Common myeloid progenitor, CD34-positive (primary cell): ENCODE data around the gene RAB31.
"Not testable (repeated sequence)": the region's sequence is repeated elsewhere in the genome, so short reads cannot be mapped to it uniquely, and the experiment has no call there.

Experiments
- CTCF ChIA-PET: fragments of 350-600 bp; sonication (Branson Sonifier 250); formaldehyde crosslinking; loops from one replicate; lab custom pipeline; 2021; ENCODE audit warnings: antibody characterized with exemption; lab: Charles Lee
- POLR2A ChIA-PET: fragments of 350-600 bp; sonication (Branson Sonifier 250); formaldehyde crosslinking; loops from one replicate; lab custom pipeline; 2021; ENCODE audit warnings: antibody characterized with exemption; lab: Charles Lee
- DNase-seq, 3 donors: peaks; one replicate each; pipeline versions ENCODE4 v3.0.0 to v3.0.0-alpha.2; 2013
- H3K27ac ChIP-seq, 2 experiments: 1 replicate in 1 of 2; 2 replicates in 1 of 2; pipeline ENCODE4 v1.7.0; 2013; ENCODE audit warnings: inconsistent platforms in 2 of 2, low read length in 2 of 2, mild to moderate bottlenecking in 2 of 2, low read depth in 1 of 2, moderate library complexity in 1 of 2; ENCODE audit not compliant: severe bottlenecking in 2 of 2, insufficient read depth in 1 of 2, poor library complexity in 1 of 2
- H3K27me3 ChIP-seq, 5 experiments: replicated peaks in 2 of 5; 1 replicate in 3 of 5; 2 replicates in 2 of 5; pipeline versions ENCODE4 v1.6.1 to v1.7.0; 2013; ENCODE audit warnings: low read length in 4 of 5, mild to moderate bottlenecking in 2 of 5, moderate library complexity in 2 of 5, inconsistent platforms in 1 of 5; ENCODE audit not compliant: insufficient read depth in 5 of 5, control insufficient read depth in 4 of 5
- H3K36me3 ChIP-seq, 4 experiments: 1 replicate in 2 of 4; 2 replicates in 2 of 4; pipeline versions ENCODE4 v1.6.1 to v1.7.0; 2013; ENCODE audit warnings: low read length in 3 of 4, control low read depth in 1 of 4, mild to moderate bottlenecking in 1 of 4; ENCODE audit not compliant: control insufficient read depth in 4 of 4, insufficient read depth in 4 of 4
- H3K4me1 ChIP-seq, 4 experiments: 1 replicate in 3 of 4; 2 replicates in 1 of 4; pipeline versions ENCODE4 v1.6.1 to v1.7.1; 2013; ENCODE audit warnings: low read length in 3 of 4, mild to moderate bottlenecking in 3 of 4, control low read depth in 1 of 4, inconsistent platforms in 1 of 4, moderate library complexity in 1 of 4; ENCODE audit not compliant: control insufficient read depth in 4 of 4, insufficient read depth in 4 of 4; ENCODE audit errors: control extremely low read depth in 1 of 4
- H3K4me3 ChIP-seq, 7 experiments: 1 replicate in 4 of 7; 2 replicates in 3 of 7; pipeline versions ENCODE4 v1.5.1 to v1.7.0; 2013; ENCODE audit warnings: mild to moderate bottlenecking in 7 of 7, low read length in 6 of 7, moderate library complexity in 6 of 7, inconsistent platforms in 2 of 7, low read depth in 2 of 7, control low read depth in 1 of 7; ENCODE audit not compliant: insufficient read depth in 4 of 7, control insufficient read depth in 1 of 7; ENCODE audit errors: extremely low read depth in 1 of 7
- H3K9me3 ChIP-seq, 5 experiments: 1 replicate in 4 of 5; 2 replicates in 1 of 5; pipeline versions ENCODE4 v1.6.1 to v1.7.1; 2013; ENCODE audit warnings: low read length in 4 of 5, mild to moderate bottlenecking in 2 of 5, inconsistent platforms in 1 of 5, low read depth in 1 of 5, moderate library complexity in 1 of 5; ENCODE audit not compliant: control insufficient read depth in 4 of 5, insufficient read depth in 2 of 5; ENCODE audit errors: control extremely low read depth in 1 of 5
- WGBS: methylation state at CpG from one replicate; pipeline ENCODE4 v1.1.5; 2013; ENCODE audit not compliant: insufficient coverage; 5-methylcytosine and 5-hydroxymethylcytosine counted together

Gene RAB31

GRCh38 chr18:9762526-9762925 is 54.4 kb downstream of the RAB31 start:
- WGBS = 76% methylated on average over 4 of the region's 5 CpGs
- peak in 1 of 3 donors; percentile 55 for DNase-seq
- Histone ChIP-seq H3K36me3 (no peaks in the 10 kb centered on the region), H3K9me3 (no peaks in the 10 kb centered on the region), H3K4me3 (no peak overlapping the region), H3K27me3 (no peaks in the 10 kb centered on the region), H3K4me1 (peaks cover 3 to 37% (median 16%) of the 10 kb centered on the region in 4 experiments), H3K27ac (no peak overlapping the region)
- CTCF ChIA-PET = interaction anchor here (1.7 kb wide), 1 partner anchor 11 kb away, joined by 6 read pairs; no protein-coding TSS in a partner anchor
- POLR2A ChIA-PET = no interaction called here

GRCh38 chr18:9763157-9763556 is 55.1 kb downstream of the RAB31 start:
- Histone ChIP-seq H3K4me1 (peaks cover 3 to 31% (median 13%) of the 10 kb centered on the region in 4 experiments), H3K36me3 (no peaks in the 10 kb centered on the region), H3K4me3 (no peak overlapping the region), H3K27ac (no peak overlapping the region), H3K27me3 (no peaks in the 10 kb centered on the region), H3K9me3 (no peaks in the 10 kb centered on the region)
- DNase-seq = no peak
- WGBS = 100% methylated on average over 3 of the region's 5 CpGs
- ChIA-PET CTCF (no interaction called here), POLR2A (no interaction called here)

GRCh38 chr18:9764011-9764481 is 55.9 kb downstream of the RAB31 start:
- no peak for DNase-seq
- Histone ChIP-seq H3K9me3 (no peaks in the 10 kb centered on the region), H3K4me1 (peaks cover 3 to 22% (median 5%) of the 10 kb centered on the region in 4 experiments), H3K27ac (no peak overlapping the region), H3K4me3 (no peak overlapping the region), H3K36me3 (no peaks in the 10 kb centered on the region), H3K27me3 (no peaks in the 10 kb centered on the region)
- POLR2A ChIA-PET = no interaction called here
- CTCF ChIA-PET = no interaction called here
- WGBS = 95% methylated on average over 7 of the region's 7 CpGs

- Histone ChIP-seq H3K27me3 (no peaks in the 10 kb centered on the region), H3K9me3 (no peaks in the 10 kb centered on the region), H3K36me3 (no peaks in the 10 kb centered on the region), H3K4me3 (no peak overlapping the region), H3K27ac (no peak overlapping the region), H3K4me1 (peaks cover 3 to 23% (median 4%) of the 10 kb centered on the region in 4 experiments)
- POLR2A ChIA-PET = no interaction called here
- DNase-seq = no peak
- WGBS = 97% methylated on average over 4 of the region's 4 CpGs
- CTCF ChIA-PET = no interaction called here
These were observed 57.4 kb downstream of the RAB31 start for GRCh38 chr18:9765501-9765900.

- ChIA-PET POLR2A (no interaction called here), CTCF (no interaction called here)
- Histone ChIP-seq H3K4me1 (peaks cover 3 to 29% (median 4%) of the 10 kb centered on the region in 4 experiments), H3K36me3 (no peaks in the 10 kb centered on the region), H3K27ac (no peak overlapping the region), H3K27me3 (no peaks in the 10 kb centered on the region), H3K9me3 (no peaks in the 10 kb centered on the region), H3K4me3 (no peak overlapping the region)
- no peak for DNase-seq
- WGBS = 77% methylated on average over 10 of the region's 11 CpGs
These were observed 58.0 kb downstream of the RAB31 start for GRCh38 chr18:9766076-9766481.

GRCh38 chr18:9766740-9767139 is 58.6 kb downstream of the RAB31 start:
- WGBS = no CpG with 5 or more reads among the region's 1 CpG
- CTCF ChIA-PET = no interaction called here

GRCh38 chr18:9768071-9768691 is 60.1 kb downstream of the RAB31 start:
- H3K9me3 ChIP-seq, DNase-seq, H3K4me3 ChIP-seq, POLR2A ChIA-PET, H3K36me3 ChIP-seq, H3K27me3 ChIP-seq, CTCF ChIA-PET, H3K27ac ChIP-seq: not testable (repeated sequence)
- no CpG with 5 or more reads among the region's 2 CpGs for WGBS
- H3K4me1 ChIP-seq = peaks cover 0 to 36% (median 7%) of the 10 kb centered on the region in 4 experiments

More at GRCh38 chr18:9766740-9767139, 58.6 kb downstream of the RAB31 start:
- POLR2A ChIA-PET = no interaction called here
- no peak for DNase-seq
- Histone ChIP-seq H3K9me3 (no peaks in the 10 kb centered on the region), H3K36me3 (no peaks in the 10 kb centered on the region), H3K27me3 (no peaks in the 10 kb centered on the region), H3K4me3 (no peak overlapping the region), H3K4me1 (peaks cover 3 to 35% (median 7%) of the 10 kb centered on the region in 4 experiments), H3K27ac (no peak overlapping the region)
